OCI-M2 (cell line): ENCODE results near the gene NXN.
"Not testable (repeated sequence)": the region's sequence is repeated elsewhere in the genome, so short reads cannot be mapped to it uniquely, and the experiment has no call there.

Experiments
- DNase-seq: peaks from one replicate; lab custom pipeline; 2025; ENCODE audit not compliant: unreplicated experiment; lab: John Stamatoyannopoulos, UW

Gene NXN

GRCh38 chr17:980406-981291 is 1.1 kb upstream of the NXN start:
- DNase-seq = no peak

GRCh38 chr17:979212-979538 is 401 bp downstream of the NXN start:
- no peak for DNase-seq

- DNase-seq = no peak
Observed at GRCh38 chr17:978103-979093, 1.2 kb downstream of the NXN start.

- DNase-seq = no peak
Observed at GRCh38 chr17:977166-977565, 2.4 kb downstream of the NXN start.

- DNase-seq = no peak
Observed at GRCh38 chr17:976312-976711, 3.3 kb downstream of the NXN start.

- no peak for DNase-seq
Observed at GRCh38 chr17:975371-975915, 4.1 kb downstream of the NXN start.

- not testable (repeated sequence) for DNase-seq
Observed at GRCh38 chr17:974778-975177, 4.8 kb downstream of the NXN start.

GRCh38 chr17:973053-973452 is 6.5 kb downstream of the NXN start:
- no peak for DNase-seq

- not testable (repeated sequence) for DNase-seq
Observed at GRCh38 chr17:971861-972260, 7.7 kb downstream of the NXN start.

GRCh38 chr17:970364-970763 is 9.2 kb downstream of the NXN start:
- DNase-seq = no peak

GRCh38 chr17:969811-970355 is 9.7 kb downstream of the NXN start:
- no peak for DNase-seq

GRCh38 chr17:968812-969730 is 10.5 kb downstream of the NXN start:
- DNase-seq = no peak

- no peak for DNase-seq
Observed at GRCh38 chr17:967122-967521, 12.5 kb downstream of the NXN start.

GRCh38 chr17:965311-965989 is 14.1 kb downstream of the NXN start:
- DNase-seq = no peak

- DNase-seq = no peak
Observed at GRCh38 chr17:964876-965275, 14.7 kb downstream of the NXN start.

GRCh38 chr17:962670-963069 is 16.9 kb downstream of the NXN start:
- no peak for DNase-seq

GRCh38 chr17:962166-962565 is 17.4 kb downstream of the NXN start:
- DNase-seq = no peak

GRCh38 chr17:958712-959451 is 20.7 kb downstream of the NXN start:
- DNase-seq = no peak

- no peak for DNase-seq
Observed at GRCh38 chr17:957856-958421, 21.6 kb downstream of the NXN start.
